ENCODE data around the gene KLHL41.

The KLHL41 gene

GRCh38 chr2:169479257-169480078, 30.0 kb upstream of the KLHL41 start, which contains the start of gene BBS5:
Gene BBS5 (plus strand): TSS chr2:169479494. CDS start chr2:169479554, 60 bp downstream.
- no peaks in the 10 kb centered on the region for H3K9me3 ChIP-seq (ENCODE audit: control insufficient read depth, low read length)
- H3K4me1 ChIP-seq (ENCODE audit: control insufficient read depth, insufficient read depth, low read length): peaks cover 6% of the 10 kb centered on the region
- H3K4me3 ChIP-seq (ENCODE audit: low read length): peak within 1 kb of the TSS; percentile 52
- peak within 1 kb of the TSS; percentile 64 for H3K9ac ChIP-seq (ENCODE audit: low read length)
- no peaks in the 10 kb centered on the region for H3K27me3 ChIP-seq (ENCODE audit: control insufficient read depth, insufficient read depth, low read length)
- H3K36me3 ChIP-seq (ENCODE audit: control insufficient read depth, insufficient read depth, low read length): no peaks in the 10 kb centered on the region

- no peaks in the 10 kb centered on the region for H3K27me3 ChIP-seq (ENCODE audit: control insufficient read depth, insufficient read depth, low read length)
- H3K9me3 ChIP-seq (ENCODE audit: control insufficient read depth, low read length): no peaks in the 10 kb centered on the region
- H3K36me3 ChIP-seq (ENCODE audit: control insufficient read depth, insufficient read depth, low read length): no peaks in the 10 kb centered on the region
- peaks cover 6% of the 10 kb centered on the region for H3K4me1 ChIP-seq (ENCODE audit: control insufficient read depth, insufficient read depth, low read length)
- H3K9ac ChIP-seq (ENCODE audit: low read length): peak overlapping the region; percentile 64
- peak overlapping the region; percentile 52 for H3K4me3 ChIP-seq (ENCODE audit: low read length)
These were observed 29.4 kb upstream of the KLHL41 start for GRCh38 chr2:169480079-169480465.

DNA sequence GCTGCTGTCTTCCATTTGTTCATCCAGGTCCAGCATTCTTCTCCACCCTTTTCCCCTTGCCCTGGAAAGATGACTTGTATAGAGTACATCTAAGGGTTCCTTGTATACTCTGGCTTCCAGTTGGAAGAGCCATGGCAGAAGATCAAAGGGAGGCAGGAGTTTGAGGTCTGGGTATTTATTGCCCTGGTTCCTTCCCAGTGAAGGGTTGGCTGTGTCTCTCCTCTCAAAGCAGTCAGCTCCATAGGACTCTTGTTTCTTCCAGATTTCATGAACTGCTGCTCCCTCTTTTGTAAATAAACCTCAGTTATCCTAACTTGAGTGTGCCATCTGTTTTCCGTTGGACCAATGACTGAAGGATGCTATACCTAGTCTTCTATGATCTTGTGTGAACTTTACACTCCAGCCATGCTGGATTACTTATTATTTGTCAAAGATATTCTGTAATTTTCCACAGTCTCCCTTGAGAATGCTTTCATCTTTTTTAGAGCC, 23.8 kb upstream of the KLHL41 start:
- Histone ChIP-seq H3K36me3 (ENCODE audit: control insufficient read depth, insufficient read depth, low read length) (no peaks in the 10 kb centered on the region), H3K9me3 (ENCODE audit: control insufficient read depth, low read length) (no peaks in the 10 kb centered on the region), H3K4me1 (ENCODE audit: control insufficient read depth, insufficient read depth, low read length) (no peaks in the 10 kb centered on the region), H3K27me3 (ENCODE audit: control insufficient read depth, insufficient read depth, low read length) (no peaks in the 10 kb centered on the region), H3K9ac (ENCODE audit: low read length) (no peak overlapping the region), H3K4me3 (ENCODE audit: low read length) (no peak overlapping the region)

GRCh38 chr2:169486487-169486886, 23.0 kb upstream of the KLHL41 start:
- no peaks in the 10 kb centered on the region for H3K36me3 ChIP-seq (ENCODE audit: control insufficient read depth, insufficient read depth, low read length)
- no peak overlapping the region for H3K9ac ChIP-seq (ENCODE audit: low read length)
- H3K4me3 ChIP-seq (ENCODE audit: low read length): no peak overlapping the region
- H3K27me3 ChIP-seq (ENCODE audit: control insufficient read depth, insufficient read depth, low read length): no peaks in the 10 kb centered on the region
- H3K9me3 ChIP-seq (ENCODE audit: control insufficient read depth, low read length): no peaks in the 10 kb centered on the region
- H3K4me1 ChIP-seq (ENCODE audit: control insufficient read depth, insufficient read depth, low read length): no peaks in the 10 kb centered on the region

- Histone ChIP-seq H3K9me3 (ENCODE audit: control insufficient read depth, low read length) (no peaks in the 10 kb centered on the region), H3K9ac (ENCODE audit: low read length) (no peak overlapping the region), H3K4me1 (ENCODE audit: control insufficient read depth, insufficient read depth, low read length) (no peaks in the 10 kb centered on the region), H3K4me3 (ENCODE audit: low read length) (no peak overlapping the region), H3K36me3 (ENCODE audit: control insufficient read depth, insufficient read depth, low read length) (no peaks in the 10 kb centered on the region), H3K27me3 (ENCODE audit: control insufficient read depth, insufficient read depth, low read length) (no peaks in the 10 kb centered on the region)
These were observed 18.7 kb upstream of the KLHL41 start for GRCh38 chr2:169490834-169491233.

DNA sequence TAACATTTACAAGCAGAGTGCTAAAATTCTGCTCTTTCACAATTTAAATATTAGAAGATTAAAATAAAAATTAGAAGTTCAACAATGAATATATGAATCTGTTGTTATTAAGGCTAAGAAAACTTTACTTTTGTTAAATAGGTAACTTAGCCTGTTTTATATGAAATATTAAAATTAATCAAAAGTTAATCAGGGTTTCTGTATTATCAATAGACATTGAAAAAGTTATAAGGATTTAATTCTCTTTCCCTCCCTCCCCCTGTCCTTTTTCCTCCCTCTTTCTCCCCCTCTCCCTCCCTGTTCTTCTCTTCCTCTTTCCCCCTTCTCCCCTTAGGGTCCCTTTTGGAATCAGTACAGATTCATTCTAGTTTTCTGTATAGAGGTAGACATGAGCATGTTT, 18.1 kb upstream of the KLHL41 start:
- Histone ChIP-seq H3K4me3 (ENCODE audit: low read length) (no peak overlapping the region), H3K9me3 (ENCODE audit: control insufficient read depth, low read length) (no peaks in the 10 kb centered on the region), H3K36me3 (ENCODE audit: control insufficient read depth, insufficient read depth, low read length) (no peaks in the 10 kb centered on the region), H3K27me3 (ENCODE audit: control insufficient read depth, insufficient read depth, low read length) (no peaks in the 10 kb centered on the region), H3K4me1 (ENCODE audit: control insufficient read depth, insufficient read depth, low read length) (no peaks in the 10 kb centered on the region), H3K9ac (ENCODE audit: low read length) (no peak overlapping the region)

- Histone ChIP-seq H3K9ac (ENCODE audit: low read length) (no peak overlapping the region), H3K4me1 (ENCODE audit: control insufficient read depth, insufficient read depth, low read length) (no peaks in the 10 kb centered on the region), H3K36me3 (ENCODE audit: control insufficient read depth, insufficient read depth, low read length) (no peaks in the 10 kb centered on the region), H3K9me3 (ENCODE audit: control insufficient read depth, low read length) (no peaks in the 10 kb centered on the region), H3K4me3 (ENCODE audit: low read length) (no peak overlapping the region), H3K27me3 (ENCODE audit: control insufficient read depth, insufficient read depth, low read length) (no peaks in the 10 kb centered on the region)
These were observed 16.1 kb upstream of the KLHL41 start for GRCh38 chr2:169493360-169493759.

DNA sequence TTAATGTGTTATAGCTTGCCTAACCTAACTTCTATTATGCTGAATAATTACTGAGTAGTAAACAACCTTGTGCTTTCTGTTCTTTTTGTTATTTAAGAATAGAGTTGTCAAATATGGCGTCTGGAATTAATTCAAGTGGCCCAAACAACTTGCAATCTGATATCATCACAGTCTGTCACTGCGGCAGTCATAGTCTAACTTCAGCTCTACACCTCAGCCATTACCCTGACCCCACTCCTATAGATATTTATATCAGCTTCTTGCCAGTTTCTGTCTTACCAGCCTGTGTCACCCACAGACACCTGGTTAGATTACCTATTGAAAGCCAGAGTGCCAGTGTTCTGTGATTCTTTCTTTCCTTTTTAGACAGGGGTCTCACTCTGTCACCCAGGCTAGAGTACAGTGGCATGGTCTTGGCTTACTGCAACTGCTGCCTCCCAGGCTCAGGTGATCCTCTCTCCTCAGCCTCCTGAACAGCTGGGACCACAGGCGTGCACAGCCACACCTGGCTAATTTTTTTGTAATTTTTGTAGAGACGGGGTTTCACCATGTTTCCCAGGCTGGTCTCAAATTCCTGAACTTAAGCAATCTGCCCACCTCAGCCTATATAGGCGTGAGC, 14.1 kb upstream of the KLHL41 start:
- no peak overlapping the region for H3K4me3 ChIP-seq (ENCODE audit: low read length)
- no peaks in the 10 kb centered on the region for H3K9me3 ChIP-seq (ENCODE audit: control insufficient read depth, low read length)
- H3K9ac ChIP-seq (ENCODE audit: low read length): no peak overlapping the region
- H3K4me1 ChIP-seq (ENCODE audit: control insufficient read depth, insufficient read depth, low read length): no peaks in the 10 kb centered on the region
- no peaks in the 10 kb centered on the region for H3K27me3 ChIP-seq (ENCODE audit: control insufficient read depth, insufficient read depth, low read length)
- no peaks in the 10 kb centered on the region for H3K36me3 ChIP-seq (ENCODE audit: control insufficient read depth, insufficient read depth, low read length)

DNA sequence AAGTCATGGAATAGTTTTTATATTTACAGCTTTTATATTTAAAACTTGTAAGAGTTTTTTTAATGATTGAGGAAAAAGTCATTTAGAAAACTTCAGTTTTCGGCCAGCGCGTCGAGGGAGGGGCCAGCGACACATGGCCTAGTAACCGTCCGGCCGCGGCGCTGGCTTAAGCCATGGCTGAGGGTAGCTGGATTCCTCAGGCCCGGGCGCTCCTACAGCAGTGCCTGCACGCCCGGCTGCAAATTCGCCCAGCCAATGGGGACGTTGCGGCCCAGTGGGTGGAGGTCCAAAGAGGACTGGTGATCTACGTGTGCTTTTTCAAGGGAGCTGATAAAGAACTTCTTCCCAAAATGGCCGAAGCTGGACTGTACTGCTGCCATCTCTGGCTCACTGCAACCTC, 4.9 kb upstream of the KLHL41 start:
- no peaks in the 10 kb centered on the region for H3K27me3 ChIP-seq (ENCODE audit: control insufficient read depth, insufficient read depth, low read length)
- H3K9ac ChIP-seq (ENCODE audit: low read length): no peak overlapping the region
- no peaks in the 10 kb centered on the region for H3K36me3 ChIP-seq (ENCODE audit: control insufficient read depth, insufficient read depth, low read length)
- H3K4me3 ChIP-seq (ENCODE audit: low read length): no peak overlapping the region
- H3K9me3 ChIP-seq (ENCODE audit: control insufficient read depth, low read length): no peaks in the 10 kb centered on the region
- peaks cover 12% of the 10 kb centered on the region for H3K4me1 ChIP-seq (ENCODE audit: control insufficient read depth, insufficient read depth, low read length)

GRCh38 chr2:169507698-169508097, 1.8 kb upstream of the KLHL41 start:
- Histone ChIP-seq H3K9me3 (ENCODE audit: control insufficient read depth, low read length) (no peaks in the 10 kb centered on the region), H3K9ac (ENCODE audit: low read length) (no peak overlapping the region), H3K36me3 (ENCODE audit: control insufficient read depth, insufficient read depth, low read length) (no peaks in the 10 kb centered on the region), H3K4me1 (ENCODE audit: control insufficient read depth, insufficient read depth, low read length) (peaks cover 23% of the 10 kb centered on the region), H3K4me3 (ENCODE audit: low read length) (no peak overlapping the region), H3K27me3 (ENCODE audit: control insufficient read depth, insufficient read depth, low read length) (no peaks in the 10 kb centered on the region)

DNA sequence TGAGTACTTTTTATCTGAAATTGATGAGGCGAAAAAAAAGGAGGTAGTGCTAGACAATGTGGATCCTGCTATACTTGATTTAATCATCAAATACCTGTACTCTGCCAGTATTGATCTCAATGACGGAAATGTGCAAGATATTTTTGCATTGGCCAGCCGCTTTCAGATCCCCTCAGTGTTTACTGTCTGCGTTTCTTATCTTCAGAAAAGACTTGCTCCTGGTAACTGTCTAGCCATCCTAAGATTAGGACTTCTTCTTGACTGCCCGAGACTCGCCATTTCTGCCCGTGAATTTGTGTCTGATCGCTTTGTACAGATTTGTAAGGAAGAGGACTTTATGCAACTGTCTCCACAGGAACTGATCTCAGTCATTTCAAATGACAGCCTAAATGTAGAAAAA, 453 bp downstream of the KLHL41 start:
- no peaks in the 10 kb centered on the region for H3K27me3 ChIP-seq (ENCODE audit: control insufficient read depth, insufficient read depth, low read length)
- no peak overlapping the region for H3K9ac ChIP-seq (ENCODE audit: low read length)
- no peaks in the 10 kb centered on the region for H3K36me3 ChIP-seq (ENCODE audit: control insufficient read depth, insufficient read depth, low read length)
- no peaks in the 10 kb centered on the region for H3K9me3 ChIP-seq (ENCODE audit: control insufficient read depth, low read length)
- H3K4me3 ChIP-seq (ENCODE audit: low read length): no peak overlapping the region
- H3K4me1 ChIP-seq (ENCODE audit: control insufficient read depth, insufficient read depth, low read length): peaks cover 23% of the 10 kb centered on the region

- H3K9ac ChIP-seq (ENCODE audit: low read length): no peak overlapping the region
- peaks cover 23% of the 10 kb centered on the region for H3K4me1 ChIP-seq (ENCODE audit: control insufficient read depth, insufficient read depth, low read length)
- no peaks in the 10 kb centered on the region for H3K36me3 ChIP-seq (ENCODE audit: control insufficient read depth, insufficient read depth, low read length)
- no peaks in the 10 kb centered on the region for H3K27me3 ChIP-seq (ENCODE audit: control insufficient read depth, insufficient read depth, low read length)
- no peak overlapping the region for H3K4me3 ChIP-seq (ENCODE audit: low read length)
- no peaks in the 10 kb centered on the region for H3K9me3 ChIP-seq (ENCODE audit: control insufficient read depth, low read length)
These were observed 994 bp downstream of the KLHL41 start for GRCh38 chr2:169510496-169510895.

Data from mucosa of stomach (tissue), 1 donor.